ENCODE results near the gene CHTF18. TPM values are rescaled to one million over a fixed set of nuclear protein-coding genes. Genes with fewer than 3 reads are reported as not detected.
"Not testable (repeated sequence)": the region's sequence is repeated elsewhere in the genome, so short reads cannot be mapped to it uniquely, and the experiment has no call there.

Gene CHTF18
- total RNA-seq, 1 donor from 2014 or later, result 19.9 TPM

DNA sequence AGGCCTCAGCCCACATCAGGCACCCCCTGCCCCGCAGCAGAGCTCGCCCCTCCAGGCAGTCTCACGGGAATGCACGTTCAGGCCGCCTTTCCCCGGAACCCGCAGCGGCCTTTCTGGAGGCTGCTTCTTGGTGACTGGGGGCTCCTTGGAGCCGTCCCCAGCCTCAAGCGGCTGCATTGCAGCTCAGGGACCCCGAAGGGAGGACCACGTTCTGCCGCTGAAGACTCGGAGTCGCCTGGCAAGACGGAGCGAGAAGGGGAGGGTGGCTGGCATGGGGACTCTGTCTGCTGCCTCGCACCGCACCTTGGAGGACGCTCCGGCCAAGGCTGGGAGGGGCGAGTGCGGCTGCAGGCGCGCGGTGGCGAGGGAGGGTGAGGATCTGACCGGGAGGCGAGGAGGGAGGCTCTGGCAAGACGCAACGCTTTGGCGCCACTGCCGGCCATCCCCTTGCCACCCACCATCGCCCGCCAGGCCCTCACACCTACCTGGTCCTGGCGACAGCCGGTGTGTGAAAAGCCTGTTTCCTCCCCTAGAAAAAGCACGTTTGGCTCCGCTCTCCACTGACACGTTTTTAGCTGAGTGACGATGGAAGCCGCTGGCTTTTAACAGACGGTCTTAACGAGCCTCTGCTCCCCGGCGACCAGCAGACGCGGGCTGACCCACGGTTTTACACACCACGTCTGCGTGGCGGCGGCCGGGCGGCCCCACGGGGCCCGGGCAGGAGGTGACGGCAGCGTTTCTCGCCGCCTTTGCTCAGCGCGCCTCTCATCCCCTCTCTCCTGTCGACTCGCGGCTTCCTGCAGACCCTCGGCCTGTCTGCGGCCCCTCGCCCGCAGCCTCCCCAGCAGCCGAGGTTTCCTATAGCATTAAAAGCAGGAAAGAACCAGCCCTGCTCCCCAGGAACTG, 28.8 kb downstream of the CHTF18 start:
- Histone ChIP-seq H3K4me1 (no peaks in the 10 kb centered on the region), H3K27me3 (peaks cover 6% of the 10 kb centered on the region), H3K4me3 (no peak overlapping the region), H3K9me3 (no peaks in the 10 kb centered on the region), H3K36me3 (no peaks in the 10 kb centered on the region), H3K27ac (no peak overlapping the region)
- intact Hi-C loops (cut with DNase I), result no loop called here
- no peak for DNase-seq (ENCODE audit: low spot score in 2 of 2)
- no peak for TF ChIP-seq CTCF (IDR thresholded peaks at IDR 0.05)

DNA sequence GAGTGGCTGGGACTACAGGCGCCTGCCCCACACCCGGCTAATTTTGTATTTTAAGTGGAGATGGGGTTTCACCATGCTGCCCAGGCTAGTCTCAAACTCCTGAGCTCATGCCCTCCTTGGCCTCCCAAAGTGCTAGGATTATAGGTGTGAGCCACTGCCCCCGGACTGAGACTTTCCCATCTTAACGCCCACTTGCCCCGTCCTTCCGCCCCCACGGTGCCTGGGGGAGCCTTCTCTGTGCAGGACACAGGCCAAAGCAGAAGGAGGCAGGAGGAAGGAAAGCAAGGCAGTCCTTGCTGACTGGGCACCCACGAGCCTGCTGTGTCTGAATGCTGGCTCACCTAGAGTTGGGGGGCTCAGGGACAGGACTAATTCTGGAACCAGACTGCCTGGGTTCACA, 29.7 kb downstream of the CHTF18 start:
- intact Hi-C loops (cut with DNase I), result no loop called here
- H3K27me3 ChIP-seq, result peaks cover 6% of the 10 kb centered on the region
- DNase-seq (ENCODE audit: low spot score in 2 of 2), result no peak
- no peak overlapping the region for H3K27ac ChIP-seq
- H3K9me3 ChIP-seq, result no peaks in the 10 kb centered on the region
- TF ChIP-seq CTCF (IDR thresholded peaks at IDR 0.05), result no peak
- H3K4me3 ChIP-seq, result no peak overlapping the region
- no peaks in the 10 kb centered on the region for H3K36me3 ChIP-seq
- H3K4me1 ChIP-seq, result no peaks in the 10 kb centered on the region

DNA sequence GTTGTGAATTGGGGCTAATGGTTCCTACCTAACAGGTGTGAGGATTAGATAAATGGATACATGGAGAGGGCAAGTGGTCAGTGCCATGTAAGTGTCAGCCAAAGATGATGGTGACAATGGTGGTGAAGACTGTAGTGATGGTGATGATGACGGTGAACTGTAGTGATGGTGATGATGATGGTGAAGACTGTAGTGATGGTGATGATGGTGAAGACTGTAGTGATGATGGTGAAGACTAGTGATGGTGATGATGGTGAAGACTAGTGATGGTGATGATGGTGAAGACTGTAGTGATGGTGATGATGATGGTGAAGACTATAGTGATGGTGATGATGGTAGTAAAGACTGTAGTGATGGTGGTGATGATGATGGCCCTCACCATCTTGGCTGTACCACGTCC, 30.2 kb downstream of the CHTF18 start:
- Histone ChIP-seq H3K4me3 (no peak overlapping the region), H3K9me3 (no peaks in the 10 kb centered on the region), H3K36me3 (no peaks in the 10 kb centered on the region), H3K4me1 (no peaks in the 10 kb centered on the region), H3K27ac (no peak overlapping the region), H3K27me3 (peaks cover 6% of the 10 kb centered on the region)
- no peak for TF ChIP-seq CTCF (IDR thresholded peaks at IDR 0.05)
- intact Hi-C loops (cut with DNase I), result no loop called here
- DNase-seq (ENCODE audit: low spot score in 2 of 2), result no peak

GRCh38 chr16:819336-820043, 31.1 kb downstream of the CHTF18 start:
- H3K27ac ChIP-seq, result no peak overlapping the region
- no peaks in the 10 kb centered on the region for H3K9me3 ChIP-seq
- H3K4me1 ChIP-seq, result no peaks in the 10 kb centered on the region
- TF ChIP-seq CTCF (IDR thresholded peaks at IDR 0.05), result no peak
- peaks cover 11% of the 10 kb centered on the region for H3K27me3 ChIP-seq
- no peaks in the 10 kb centered on the region for H3K36me3 ChIP-seq
- no peak for DNase-seq (ENCODE audit: low spot score in 2 of 2)
- intact Hi-C loops (cut with DNase I), result no loop called here
- no peak overlapping the region for H3K4me3 ChIP-seq

DNA sequence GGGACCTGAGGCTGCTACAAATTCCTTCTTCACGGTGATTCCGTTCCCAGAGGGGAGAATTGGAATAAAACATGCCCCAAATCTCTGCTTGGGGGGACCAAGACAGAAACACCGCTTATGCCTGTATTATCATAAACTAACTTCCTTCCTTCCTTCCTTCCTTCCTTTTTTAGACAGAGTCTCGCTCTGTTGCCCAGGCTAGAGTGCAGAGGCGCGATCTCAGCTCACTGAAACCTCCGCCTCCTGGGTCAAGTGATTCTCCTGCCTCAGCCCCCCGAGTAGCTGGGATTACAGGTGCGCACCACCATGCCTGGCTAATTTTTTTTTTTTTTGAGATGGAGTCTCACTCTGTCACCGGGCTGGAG, 31.6 kb downstream of the CHTF18 start:
- H3K4me1 ChIP-seq; intact Hi-C loops (cut with DNase I); H3K9me3 ChIP-seq; DNase-seq (ENCODE audit: low spot score in 2 of 2); H3K27ac ChIP-seq; H3K36me3 ChIP-seq; H3K4me3 ChIP-seq: not testable (repeated sequence)
- peaks cover 11% of the 10 kb centered on the region for H3K27me3 ChIP-seq

- H3K9me3 ChIP-seq, result no peaks in the 10 kb centered on the region
- H3K27ac ChIP-seq, result no peak overlapping the region
- no peak overlapping the region for H3K4me3 ChIP-seq
- no peak for DNase-seq (ENCODE audit: low spot score in 2 of 2)
- TF ChIP-seq CTCF (IDR thresholded peaks at IDR 0.05), result no peak
- no peaks in the 10 kb centered on the region for H3K36me3 ChIP-seq
- H3K4me1 ChIP-seq, result peaks cover 0 to 5% of the 10 kb centered on the region in 2 donors
- peaks cover 11% of the 10 kb centered on the region for H3K27me3 ChIP-seq
- intact Hi-C loops (cut with DNase I), result no loop called here
These were observed 32.3 kb downstream of the CHTF18 start for GRCh38 chr16:820748-821147.
